Body of pancreas (tissue), 4 donors: Measurements from ENCODE around the gene MRI1. TPM values are rescaled to one million over a fixed set of nuclear protein-coding genes. Genes with fewer than 3 reads are reported as not detected.

Experiments used
- ATAC-seq: fragments of 150-250 bp; one replicate; pipeline ENCODE4 v1.9.1; 2016
- DNase-seq, 4 donors: peaks; one replicate each; pipeline ENCODE4 v3.0.0-alpha.2; 2019
- H3K27ac ChIP-seq, 4 donors: fragments of 200-600 bp; sonication (generic); 1 replicate in 3 of 4; 2 replicates in 1 of 4; pipeline versions ENCODE4 v1.5.1 to v1.6.1; 2016 to 2019; ENCODE audit warnings: mild to moderate bottlenecking in 1 of 4, mixed read lengths in 1 of 4, moderate library complexity in 1 of 4
- H3K27me3 ChIP-seq, 2 donors: fragments of 200-600 bp; sonication (generic); one replicate each; pipeline ENCODE4 v1.6.0; 2016; ENCODE audit warnings: mild to moderate bottlenecking in 1 of 2
- H3K36me3 ChIP-seq, 2 donors: fragments of 200-600 bp; sonication (generic); replicated peaks in 1 of 2; 2 replicates each; pipeline ENCODE4 v1.5.1; 2016; ENCODE audit warnings: low read depth in 2 of 2; ENCODE audit not compliant: insufficient read depth in 1 of 2
- H3K4me1 ChIP-seq: fragments of 200-600 bp; sonication (generic); one replicate; pipeline ENCODE4 v1.6.0; 2016
- H3K4me3 ChIP-seq, 2 donors: fragments of 200-600 bp; sonication (generic); 1 replicate in 1 of 2; 2 replicates in 1 of 2; pipeline ENCODE4 v1.5.1; 2016 to 2019
- H3K9me3 ChIP-seq, 3 donors: fragments of 200-600 bp; sonication (generic); 1 replicate in 2 of 3; 2 replicates in 1 of 3; pipeline ENCODE4 v1.5.1; 2016
- CTCF ChIP-seq, 7 experiments: fragments of 450-650 bp in 4 of 7; fragments of 200-600 bp in 3 of 7; sonication (generic) in 3 of 7; IDR thresholded peaks; one replicate each; pipeline ENCODE4 v1.5.1; 2016 to 2019; ENCODE audit warnings: antibody characterized with exemption in 7 of 7
- POLR2A ChIP-seq, 3 donors: fragments of 450-650 bp; IDR thresholded peaks; one replicate each; pipeline ENCODE4 v1.6.1; 2016; ENCODE audit warnings: antibody characterized with exemption in 3 of 3, mild to moderate bottlenecking in 2 of 3
- WGBS, 2 donors: methylation state at CpG; one replicate each; pipeline ENCODE4 v1.1.5; 2017; 5-methylcytosine and 5-hydroxymethylcytosine counted together
- intact Hi-C: fragments of 100-400 bp; cut with DNase I; formaldehyde crosslinking; loops from one replicate; pipeline ENCODE4 v1.15.1; 2023
- total RNA-seq, 2 donors: library from RNA; depleted of rRNA; stranded (reverse); fragments of >200 nt; gene quantifications; one replicate each; pipeline ENCODE4 v1.1.0, GENCODE V29; 2016

Gene MRI1
- total RNA-seq, 2 donors from 2014 or later: 69.0 to 82.7 TPM

- no peaks in the 10 kb centered on the region for H3K27me3 ChIP-seq
- no peak overlapping the region for H3K4me3 ChIP-seq
- H3K36me3 ChIP-seq: no peaks in the 10 kb centered on the region
- no peaks in the 10 kb centered on the region for H3K9me3 ChIP-seq
- peak overlapping the region in 3 of 4 donors; percentile 85 to 95 (median 92) for H3K27ac ChIP-seq
- no peak for DNase-seq
- intact Hi-C loops: no loop called here
- H3K4me1 ChIP-seq: peaks cover 33% of the 10 kb centered on the region
- no peak for ATAC-seq
- TF ChIP-seq POLR2A (IDR thresholded peaks at IDR 0.05) (no peak), CTCF (IDR thresholded peaks at IDR 0.05) (no peak)
- 41 to 51% methylated on average over 4 of the region's 4 CpGs for WGBS, 2 donors
These were observed 32.7 kb downstream of the MRI1 start for GRCh38 chr19:13797058-13797440.

- ATAC-seq (no peak), DNase-seq (peak in 2 of 4 donors; percentile 34 to 36)
- peak overlapping the region in 3 of 4 donors; percentile 30 to 95 (median 92) for H3K27ac ChIP-seq
- peaks cover 33% of the 10 kb centered on the region for H3K4me1 ChIP-seq
- TF ChIP-seq CTCF (IDR thresholded peaks at IDR 0.05) (no peak), POLR2A (IDR thresholded peaks at IDR 0.05) (no peak)
- no peaks in the 10 kb centered on the region for H3K9me3 ChIP-seq
- WGBS, 2 donors: 37 to 44% methylated on average over 7 of the region's 7 CpGs
- no peak overlapping the region for H3K4me3 ChIP-seq
- no peaks in the 10 kb centered on the region for H3K36me3 ChIP-seq
- no peaks in the 10 kb centered on the region for H3K27me3 ChIP-seq
- intact Hi-C loops: no loop called here
These were observed 33.5 kb downstream of the MRI1 start for GRCh38 chr19:13797870-13798269.

- H3K4me3 ChIP-seq: no peak overlapping the region
- DNase-seq (no peak), ATAC-seq (no peak)
- 95 to 96% methylated on average over 4 to 22 of the region's 22 CpGs for WGBS, 2 donors
- H3K36me3 ChIP-seq: no peaks in the 10 kb centered on the region
- H3K27me3 ChIP-seq: no peaks in the 10 kb centered on the region
- no peak overlapping the region for H3K27ac ChIP-seq
- no peak for TF ChIP-seq POLR2A (IDR thresholded peaks at IDR 0.05)
- TF ChIP-seq CTCF (IDR thresholded peaks at IDR 0.05): no peak
- peaks cover 24% of the 10 kb centered on the region for H3K4me1 ChIP-seq
- intact Hi-C loops: no loop called here
- H3K9me3 ChIP-seq: no peaks in the 10 kb centered on the region
These were observed 35.3 kb downstream of the MRI1 start for GRCh38 chr19:13799669-13800068.

GRCh38 chr19:13803038-13803437, 38.7 kb downstream of the MRI1 start:
- no peaks in the 10 kb centered on the region for H3K4me1 ChIP-seq
- ATAC-seq: peak; percentile 60
- 37 to 54% methylated on average over 3 to 9 of the region's 9 CpGs for WGBS, 2 donors
- no peaks in the 10 kb centered on the region for H3K9me3 ChIP-seq
- intact Hi-C loops: no loop called here
- no peaks in the 10 kb centered on the region for H3K27me3 ChIP-seq
- H3K4me3 ChIP-seq: no peak overlapping the region
- H3K36me3 ChIP-seq: no peaks in the 10 kb centered on the region
- DNase-seq: peak in 2 of 4 donors; percentile 22 to 25
- no peak for TF ChIP-seq POLR2A (IDR thresholded peaks at IDR 0.05)
- TF ChIP-seq CTCF (IDR thresholded peaks at IDR 0.05): no peak
- H3K27ac ChIP-seq: peak overlapping the region in 2 of 4 donors; percentile 29 to 34
